Measurements from ENCODE around the gene CRELD2.

DNA sequence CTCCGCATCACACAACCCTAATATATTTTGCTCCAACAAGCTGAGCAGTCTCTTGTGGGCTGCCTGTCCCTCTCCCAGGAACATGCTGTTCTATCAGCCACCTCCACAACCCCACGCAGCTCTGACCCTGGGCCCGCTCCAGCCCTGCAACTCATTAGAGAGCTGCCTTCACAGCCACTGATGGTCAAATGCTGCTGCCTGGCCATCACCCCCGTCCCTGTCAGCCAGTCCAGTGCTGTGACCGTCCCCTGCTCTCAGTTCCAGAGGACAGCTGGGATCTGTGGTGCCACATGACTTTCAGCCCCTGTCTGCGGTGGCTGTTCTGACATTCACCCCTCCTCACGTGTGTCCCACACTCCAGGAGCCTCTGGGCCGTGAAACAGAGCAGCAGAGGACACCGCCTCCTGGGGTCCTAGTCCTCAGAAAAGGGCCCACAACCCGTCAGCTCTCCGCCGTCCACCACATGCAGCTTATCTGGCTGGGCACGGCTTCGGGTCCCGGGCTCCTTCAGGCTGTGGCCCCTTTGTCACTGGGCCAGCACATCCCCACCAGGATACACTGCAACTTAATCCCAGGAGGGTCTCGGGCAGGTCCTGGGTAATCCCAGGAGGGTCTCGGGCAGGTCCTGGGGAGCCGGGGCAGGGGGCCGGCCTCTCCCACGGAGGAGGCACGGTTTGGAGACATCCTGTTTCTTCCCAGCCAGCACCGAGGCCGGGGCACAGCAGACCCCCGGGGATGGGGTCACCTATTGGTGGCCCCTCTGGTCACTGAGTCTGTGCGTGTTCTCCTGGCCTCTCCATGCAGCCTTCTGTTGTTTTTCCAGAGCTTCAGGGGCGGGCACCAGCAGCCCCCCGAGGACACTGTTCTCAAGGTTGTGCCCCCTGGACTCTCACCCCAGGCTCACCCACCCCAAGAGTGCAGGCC, 15.1 kb downstream of the CRELD2 start:
- TF ChIP-seq POLR2AphosphoS5 (IDR thresholded peaks at IDR 0.05; ENCODE audit: borderline replicate concordance, low read depth, low read length) (no peak), EZH2 (IDR thresholded peaks at IDR 0.05) (no peak), FOXP2 (optimal IDR thresholded peaks at IDR 0.05; ENCODE audit: control extremely low read depth, extremely low read length, insufficient read depth) (no peak)

Data from SK-N-MC (cell line).